Ramos (cell line): ENCODE measurements around the gene LCOR.
"Not testable (repeated sequence)": the region's sequence is repeated elsewhere in the genome, so short reads cannot be mapped to it uniquely, and the experiment has no call there.

Experiments used
- in situ Hi-C: fragments of 300-500 bp; cut with MboI; formaldehyde crosslinking; loops from one replicate; pipeline ENCODE4 v1.14.3; 2022; ENCODE audit warnings: low sequenced_read_pairs; ENCODE audit not compliant: unreplicated experiment

Gene LCOR

GRCh38 chr10:96919785-96920430 lies 87.8 kb downstream of the LCOR start:
- in situ Hi-C loops: no loop called here

GRCh38 chr10:96921655-96922054 lies 89.6 kb downstream of the LCOR start:
- in situ Hi-C loops: no loop called here

- in situ Hi-C loops: no loop called here
Observed at GRCh38 chr10:96922978-96923948, 91.2 kb downstream of the LCOR start.

- in situ Hi-C loops: no loop called here
Observed at GRCh38 chr10:96924861-96925260, 92.8 kb downstream of the LCOR start.

DNA sequence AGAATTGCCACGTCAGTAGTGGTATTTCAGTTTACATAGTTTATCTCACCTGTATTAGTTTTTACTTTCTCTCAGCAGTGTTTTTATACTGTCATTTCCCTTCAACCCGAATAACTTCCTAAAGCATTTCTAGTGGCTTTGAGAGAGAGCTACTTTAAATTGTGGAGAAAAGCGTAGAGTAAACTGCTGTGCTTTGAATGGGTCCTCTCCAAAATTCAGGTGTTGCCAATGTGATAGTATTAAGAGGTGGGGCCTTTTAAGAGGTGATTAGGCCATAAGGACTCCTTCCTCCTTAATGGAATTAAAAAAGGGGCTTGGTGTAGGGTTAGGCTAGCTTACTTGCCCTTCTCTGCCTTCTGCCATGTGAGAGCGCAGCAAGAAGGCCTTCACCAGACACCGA lies 98.4 kb downstream of the LCOR start:
- in situ Hi-C loops: no loop called here

DNA sequence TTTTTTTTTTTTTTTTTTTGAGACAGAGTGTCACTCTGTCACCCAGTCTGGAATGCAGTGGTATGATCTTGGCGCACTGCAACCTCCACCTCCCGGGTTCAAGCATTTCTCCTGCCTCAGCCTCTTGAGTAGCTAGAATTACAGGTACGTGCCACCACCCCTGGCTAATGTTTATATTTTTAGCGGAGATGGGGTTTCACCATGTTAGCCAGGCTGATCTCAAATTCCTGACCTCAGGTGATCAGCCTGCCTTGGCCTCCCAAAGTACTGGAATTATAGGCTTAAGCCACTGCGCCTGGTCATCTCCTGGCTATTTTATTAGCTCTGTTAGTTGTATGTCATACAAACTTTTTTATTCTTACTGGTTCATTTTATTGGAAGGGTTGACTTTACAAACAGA lies 103.0 kb downstream of the LCOR start:
- in situ Hi-C loops: no loop called here

- in situ Hi-C loops: no loop called here
Observed at GRCh38 chr10:96935810-96936209, 103.7 kb downstream of the LCOR start.

DNA sequence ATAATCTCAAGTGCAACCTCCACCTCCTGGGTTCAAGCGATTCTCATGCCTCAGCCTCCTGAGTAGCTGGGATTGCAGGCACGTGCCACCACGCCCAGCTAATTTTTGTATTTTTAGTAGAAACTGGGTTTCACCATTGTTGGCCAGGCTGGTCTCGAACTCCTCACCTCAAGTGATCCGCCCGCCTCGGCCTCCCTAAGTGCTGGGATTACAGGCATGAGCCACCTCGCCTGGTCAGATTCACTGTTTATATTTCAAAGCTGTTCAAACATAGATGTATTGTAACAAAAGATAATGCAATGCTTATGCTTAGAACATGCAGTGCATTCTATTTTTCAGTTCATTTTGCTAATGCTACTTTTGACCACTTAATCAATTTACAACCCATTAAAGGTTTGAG lies 111.1 kb downstream of the LCOR start:
- in situ Hi-C loops: not testable (repeated sequence)

- in situ Hi-C loops: no loop called here
Observed at GRCh38 chr10:96947036-96947435, 114.9 kb downstream of the LCOR start.

GRCh38 chr10:96949039-96949683 lies 117.1 kb downstream of the LCOR start:
- in situ Hi-C loops: no loop called here

- in situ Hi-C loops: no loop called here
Observed at GRCh38 chr10:96951954-96952353, 119.9 kb downstream of the LCOR start.

DNA sequence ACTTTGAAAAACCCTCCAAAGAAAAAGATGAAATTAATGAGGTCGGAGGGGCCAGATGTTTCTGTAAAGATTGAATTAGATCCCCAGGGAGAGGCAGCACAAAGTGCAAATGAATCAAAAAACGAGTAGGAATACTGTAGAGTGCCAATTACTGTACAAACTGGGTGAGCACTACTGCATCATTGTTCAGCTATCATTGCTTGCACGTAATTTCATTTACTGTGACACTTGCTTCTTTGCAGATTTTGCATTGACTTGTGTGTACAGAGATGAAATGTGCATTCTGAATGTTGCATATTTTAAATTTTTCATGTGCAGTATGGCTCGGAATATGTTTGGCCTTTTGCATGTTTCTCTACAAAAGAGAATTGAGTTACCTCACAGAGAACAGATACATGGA lies 123.7 kb downstream of the LCOR start:
- in situ Hi-C loops: no loop called here

DNA sequence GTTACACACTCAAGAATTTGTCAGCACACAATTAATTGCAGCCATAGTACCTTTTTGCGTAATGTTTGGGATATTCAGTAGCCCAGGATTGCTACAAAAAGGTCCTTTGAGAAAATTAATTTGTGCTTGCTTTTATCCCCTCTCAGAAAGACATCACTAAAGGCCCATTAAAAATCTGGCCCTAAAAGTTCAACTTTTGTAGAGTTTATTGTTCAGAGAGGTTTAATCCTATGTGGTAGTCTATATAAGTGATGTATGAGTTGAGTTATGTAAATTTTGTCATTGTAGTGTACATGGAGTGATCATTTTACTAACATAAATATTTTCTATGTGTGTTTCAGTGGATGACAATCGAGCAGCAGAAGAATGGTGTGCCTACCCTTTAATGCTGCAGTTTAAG lies 126.0 kb downstream of the LCOR start:
- in situ Hi-C loops: no loop called here

- in situ Hi-C loops: no loop called here
Observed at GRCh38 chr10:96959733-96960132, 127.6 kb downstream of the LCOR start.

- in situ Hi-C loops: no loop called here
Observed at GRCh38 chr10:96960872-96961271, 128.8 kb downstream of the LCOR start.

DNA sequence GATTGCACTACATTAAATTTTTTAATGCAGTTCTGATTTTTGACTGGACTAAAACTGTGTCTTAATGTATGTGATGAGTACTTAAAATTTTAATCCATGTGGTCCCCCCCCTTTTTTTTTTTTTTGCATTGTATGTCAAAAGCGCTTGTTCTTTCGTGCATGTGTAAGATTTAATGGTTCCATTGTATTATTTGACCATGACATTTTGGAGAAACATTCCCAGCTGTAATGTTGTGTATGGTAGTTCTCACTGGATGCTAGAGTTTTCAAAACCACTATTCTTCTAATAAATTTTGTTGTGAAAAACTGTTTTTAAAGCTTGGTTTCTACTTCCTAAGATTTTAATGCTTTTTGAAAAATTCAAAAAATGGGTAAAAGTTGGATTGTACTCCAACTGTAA lies 132.0 kb downstream of the LCOR start:
- in situ Hi-C loops: no loop called here

DNA sequence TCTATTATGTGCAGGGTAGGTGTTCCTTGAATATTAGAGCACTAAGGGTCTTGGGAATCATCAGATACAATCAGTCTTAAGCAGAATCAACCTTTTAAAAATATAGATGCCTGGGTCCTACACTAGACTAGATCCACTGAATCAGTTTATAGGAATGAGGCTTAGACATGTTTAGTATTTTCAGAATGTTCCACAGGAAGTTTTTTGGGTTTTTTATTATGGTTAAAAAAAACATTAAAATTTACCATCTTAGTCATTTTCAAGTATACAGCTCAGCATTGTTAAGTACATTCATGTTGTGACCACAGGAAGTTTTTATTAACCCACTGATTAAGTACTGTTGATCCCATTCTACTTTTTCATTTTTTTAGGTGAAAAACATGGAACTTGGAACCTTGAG lies 135.7 kb downstream of the LCOR start:
- in situ Hi-C loops: no loop called here

GRCh38 chr10:96968682-96969423 lies 136.8 kb downstream of the LCOR start:
- in situ Hi-C loops: no loop called here

GRCh38 chr10:96971324-96971723 lies 139.2 kb downstream of the LCOR start:
- in situ Hi-C loops: no loop called here

DNA sequence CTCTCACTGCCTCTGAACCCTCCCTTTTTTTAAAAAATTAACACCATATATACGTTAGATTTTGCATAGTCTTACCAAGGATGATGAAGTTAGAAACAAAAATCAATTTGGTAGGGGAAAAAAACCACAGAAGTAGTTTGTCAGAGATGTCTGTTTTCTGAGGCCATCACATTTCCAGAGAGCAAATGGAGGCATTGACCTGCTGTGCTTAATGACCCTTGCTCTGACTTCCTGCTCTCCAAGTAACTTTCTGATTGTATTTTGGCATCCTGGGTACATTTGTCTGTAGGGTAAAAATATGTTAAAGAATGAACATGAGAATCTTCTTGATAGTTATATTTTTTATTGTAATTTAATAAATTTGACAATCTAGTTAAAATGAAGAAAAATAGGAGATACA lies 140.2 kb downstream of the LCOR start:
- in situ Hi-C loops: no loop called here
